Activated naive CD8-positive, alpha-beta T cell treated with anti-CD3 and anti-CD28 coated beads, Interleukin-2, amount 50 U/mL, for 24 hours (primary cell): ENCODE data around the gene PNLIPRP2.

ENCODE experiments used
- ATAC-seq: fragments of 150-1000 bp; cut with Tn5 transposase; one replicate; pipeline ENCODE4 v1.10.0; 2021
- DNase-seq: peaks from one replicate; pipeline ENCODE4 v3.0.0; 2021
- H3K27ac Mint-ChIP-seq: one replicate; pipeline ENCODE4 v1.8.0; 2021; ENCODE audit warnings: mild to moderate bottlenecking, mixed read lengths
- H3K27me3 Mint-ChIP-seq: one replicate; pipeline ENCODE4 v1.8.0; 2021; ENCODE audit warnings: mixed read lengths
- H3K36me3 Mint-ChIP-seq: one replicate; pipeline ENCODE4 v1.8.0; 2021; ENCODE audit warnings: low read depth, mixed read lengths
- H3K4me1 Mint-ChIP-seq: one replicate; pipeline ENCODE4 v1.8.0; 2021; ENCODE audit warnings: mixed read lengths
- H3K4me3 Mint-ChIP-seq: one replicate; pipeline ENCODE4 v1.8.0; 2021; ENCODE audit warnings: mild to moderate bottlenecking, moderate library complexity, mixed read lengths
- H3K9me3 Mint-ChIP-seq: one replicate; pipeline ENCODE4 v1.8.0; 2021; ENCODE audit warnings: mixed read lengths

PNLIPRP2 gene

DNA sequence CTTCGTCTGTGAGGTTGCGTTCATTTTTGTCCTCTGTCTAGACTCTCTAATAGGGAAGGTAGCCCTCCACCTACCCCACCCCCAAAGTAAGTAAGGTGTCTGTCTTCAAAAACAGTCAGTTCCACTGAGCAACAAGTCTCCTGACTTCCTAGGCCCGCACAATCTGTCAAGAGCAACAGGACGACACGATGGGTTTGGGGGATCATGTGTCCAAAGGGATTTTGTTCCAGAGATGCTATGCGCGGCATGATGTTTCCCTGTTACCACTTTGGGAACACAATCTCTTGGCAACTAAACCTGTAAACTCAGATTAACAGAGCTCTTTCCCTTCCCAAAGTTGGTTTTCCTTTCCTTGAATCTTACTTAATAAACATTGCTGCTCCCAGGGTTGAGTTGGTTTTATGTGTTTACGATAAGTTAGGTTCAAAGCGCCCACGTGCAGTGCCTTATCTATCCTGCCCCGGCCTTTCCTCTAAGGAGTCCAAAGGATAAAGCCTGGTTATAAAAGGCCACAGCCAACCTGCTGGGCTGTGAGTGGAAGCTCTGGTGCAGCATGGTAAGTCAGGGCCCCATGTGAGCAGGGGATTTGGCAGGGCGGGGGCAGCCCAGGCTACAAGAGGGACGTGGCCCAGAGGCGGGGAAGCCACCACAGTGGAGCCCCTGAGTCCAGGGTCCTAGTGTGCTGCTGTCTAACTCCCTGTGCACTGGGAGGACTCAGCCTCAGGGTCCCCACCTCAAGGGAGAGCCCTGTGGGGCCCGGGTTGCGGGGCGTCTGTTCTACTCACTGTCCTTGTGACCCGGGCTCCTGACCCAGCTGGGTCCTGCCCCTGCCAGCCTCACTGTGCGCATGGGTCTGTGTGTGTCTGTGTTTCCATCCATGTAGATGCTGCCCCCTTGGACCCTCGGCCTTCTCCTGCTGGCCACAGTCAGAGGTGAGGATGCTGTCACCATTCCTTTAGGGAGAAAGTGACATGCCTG lies at the start of gene PNLIPRP2:
PNLIPRP2 (plus strand) TSS at position 531 of the 978 bp plus-strand sequence.
- no peak for DNase-seq
- Mint-ChIP-seq H3K4me1 (no peaks in the 10 kb centered on the region), H3K27me3 (peaks cover 10% of the 10 kb centered on the region), H3K36me3 (no peaks in the 10 kb centered on the region), H3K9me3 (peaks cover 4% of the 10 kb centered on the region), H3K4me3 (no peak within 1 kb of the TSS), H3K27ac (no peak within 1 kb of the TSS)
- ATAC-seq: no peak

DNA sequence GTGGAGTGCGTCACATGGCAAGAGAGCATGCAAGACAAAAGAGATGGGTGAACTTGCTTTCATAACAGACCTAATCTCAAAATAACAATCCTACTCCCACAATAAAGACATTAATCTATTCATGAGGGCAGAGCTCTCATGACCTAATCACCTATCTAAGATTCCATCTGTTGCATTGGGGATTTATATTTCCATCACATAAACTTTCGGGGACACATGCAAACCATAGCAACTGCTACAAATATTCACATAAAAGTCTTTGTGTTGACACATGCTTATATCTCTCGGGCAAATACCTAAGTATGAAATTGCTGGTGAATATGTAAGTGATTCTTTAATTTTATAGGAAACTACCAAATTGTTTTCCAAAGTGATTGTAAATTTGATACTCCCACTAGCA lies 46.0 kb upstream of the PNLIPRP2 start:
- Mint-ChIP-seq H3K27ac (no peak overlapping the region), H3K9me3 (peaks cover 4% of the 10 kb centered on the region), H3K4me3 (no peak overlapping the region), H3K4me1 (no peaks in the 10 kb centered on the region), H3K27me3 (peaks cover 3% of the 10 kb centered on the region), H3K36me3 (no peaks in the 10 kb centered on the region)
- ATAC-seq (no peak), DNase-seq (no peak)

DNA sequence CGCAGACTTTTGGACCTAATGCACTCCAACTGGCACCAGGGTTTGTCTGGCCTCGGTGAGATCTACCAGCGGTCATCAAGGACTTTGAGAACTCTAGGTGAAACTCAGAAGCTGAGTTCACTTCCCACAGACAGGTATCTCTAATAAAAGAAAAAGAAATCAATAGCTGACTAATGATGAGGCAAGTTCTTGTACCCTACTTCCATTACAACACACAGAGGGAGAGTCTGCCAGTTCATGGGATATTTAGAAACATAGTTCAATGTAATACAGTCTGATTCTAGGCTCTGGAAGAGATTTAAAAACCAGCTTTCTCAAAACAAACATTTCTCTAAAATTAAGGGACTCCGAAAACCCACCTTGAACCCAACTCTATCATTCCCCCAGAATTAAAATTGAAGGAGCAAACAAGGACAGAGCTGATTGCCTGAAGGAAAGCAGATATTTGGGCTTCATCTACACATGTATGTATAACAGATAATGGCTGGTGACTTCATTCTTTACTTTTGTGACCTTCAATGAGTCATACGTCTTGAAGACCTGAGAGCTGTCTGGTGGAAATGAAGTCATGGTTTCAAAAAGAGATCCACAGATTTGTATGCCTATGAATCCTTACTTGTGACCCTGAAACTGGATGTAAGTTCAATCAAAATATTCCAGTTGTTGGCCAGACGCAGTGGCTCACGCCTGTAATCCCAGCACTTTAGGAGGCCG lies 32.7 kb upstream of the PNLIPRP2 start:
- no peaks in the 10 kb centered on the region for H3K9me3 Mint-ChIP-seq
- H3K4me1 Mint-ChIP-seq: no peaks in the 10 kb centered on the region

DNA sequence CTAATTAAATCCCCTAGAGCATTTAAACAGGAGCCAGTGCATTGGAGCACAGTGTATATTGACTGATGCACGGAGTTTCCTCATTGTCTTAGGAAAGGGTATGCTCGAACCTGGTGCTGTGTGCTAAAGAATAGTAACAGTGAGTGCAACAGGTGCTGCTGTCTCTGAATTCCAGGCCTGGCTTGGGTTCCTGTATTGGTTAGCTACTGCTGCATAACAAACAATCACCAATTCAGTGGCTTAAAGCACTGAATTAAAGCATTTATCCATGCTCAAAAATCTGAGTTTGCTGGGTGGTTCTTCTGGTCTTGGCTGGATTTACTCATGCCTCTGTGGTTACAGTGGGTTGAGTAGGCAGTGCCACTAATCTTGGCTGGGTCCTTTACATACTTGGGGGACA lies 31.8 kb upstream of the PNLIPRP2 start:
- H3K27ac Mint-ChIP-seq: no peak overlapping the region
- no peak for ATAC-seq
- no peaks in the 10 kb centered on the region for H3K36me3 Mint-ChIP-seq
- no peak for DNase-seq
- no peak overlapping the region for H3K4me3 Mint-ChIP-seq
- H3K9me3 Mint-ChIP-seq: no peaks in the 10 kb centered on the region
- peaks cover 3% of the 10 kb centered on the region for H3K27me3 Mint-ChIP-seq
- no peaks in the 10 kb centered on the region for H3K4me1 Mint-ChIP-seq

More for the DNA sequence above, 32.7 kb upstream of the PNLIPRP2 start:
- Mint-ChIP-seq H3K36me3 (no peaks in the 10 kb centered on the region), H3K4me3 (no peak overlapping the region), H3K27ac (no peak overlapping the region), H3K27me3 (peaks cover 1% of the 10 kb centered on the region)
- DNase-seq: no peak
- ATAC-seq: no peak

DNA sequence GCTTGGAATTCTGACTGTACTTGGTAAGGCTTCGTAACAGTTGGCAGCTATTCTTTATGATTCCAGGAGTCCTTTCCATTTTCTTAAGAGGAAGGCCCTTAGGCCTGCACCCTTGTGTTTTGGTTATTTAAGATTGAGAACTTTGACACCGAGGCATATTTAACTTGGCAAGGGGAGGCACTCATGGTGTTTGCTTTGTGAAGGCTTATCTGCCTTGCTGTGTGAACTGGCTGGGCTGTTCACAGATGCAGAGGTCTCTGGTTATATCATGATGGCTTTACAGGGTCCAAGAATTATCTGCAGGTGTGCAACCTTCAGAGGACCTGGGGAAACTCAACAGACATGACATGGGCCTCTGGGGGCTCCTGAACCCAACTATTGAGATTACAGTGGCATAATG lies 30.8 kb upstream of the PNLIPRP2 start:
- Mint-ChIP-seq H3K27ac (no peak overlapping the region), H3K4me1 (no peaks in the 10 kb centered on the region), H3K36me3 (no peaks in the 10 kb centered on the region), H3K9me3 (no peaks in the 10 kb centered on the region), H3K27me3 (peaks cover 3% of the 10 kb centered on the region), H3K4me3 (no peak overlapping the region)
- ATAC-seq (no peak), DNase-seq (no peak)

DNA sequence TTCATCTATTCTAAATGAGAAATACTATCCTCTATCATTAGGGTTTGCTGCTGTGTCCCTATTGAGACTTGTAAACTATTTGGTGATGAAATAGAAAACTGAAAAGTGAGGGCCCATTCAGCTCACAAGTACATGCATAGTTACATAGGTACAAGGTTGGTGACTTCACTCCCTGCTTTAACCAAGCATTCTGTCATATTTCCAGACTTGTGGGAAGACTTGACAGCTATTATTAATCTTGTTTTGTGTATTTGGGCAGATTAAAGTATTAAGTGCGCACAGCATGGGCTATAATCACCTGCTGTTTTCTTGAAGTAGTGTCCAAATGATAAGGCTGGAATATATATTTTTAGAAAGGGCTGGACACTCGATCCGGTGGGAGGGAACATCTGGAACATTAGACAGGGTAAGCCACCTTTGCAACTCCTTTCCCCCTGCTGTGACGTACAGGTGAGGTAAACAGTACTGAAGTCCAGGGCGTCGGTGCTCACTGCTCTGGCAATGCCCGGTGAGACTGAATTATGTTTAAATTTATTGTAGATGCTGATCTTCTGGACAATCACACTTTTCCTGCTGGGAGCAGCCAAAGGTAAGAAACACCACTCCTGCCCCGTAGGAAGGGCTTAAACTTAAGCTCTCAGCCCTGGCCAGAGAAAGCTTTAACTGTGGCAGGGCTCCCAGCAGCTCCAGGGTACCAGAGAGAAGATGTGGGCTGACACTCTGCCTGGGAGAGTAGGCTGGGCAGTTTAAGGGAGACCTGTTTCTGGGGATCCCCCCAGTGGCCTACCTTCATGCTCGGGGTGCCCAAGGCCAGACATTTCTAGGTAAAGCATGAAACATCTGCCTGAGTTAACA lies 29.9 kb upstream of the PNLIPRP2 start, which contains the start of gene PNLIPRP1:
PNLIPRP1 (plus strand) TSS at position 370 of the 855 bp plus-strand sequence; CDS start at position 541, 171 bp downstream.
- ATAC-seq: no peak
- Mint-ChIP-seq H3K27ac (no peak within 1 kb of the TSS), H3K27me3 (peaks cover 3% of the 10 kb centered on the region), H3K4me1 (no peaks in the 10 kb centered on the region), H3K36me3 (no peaks in the 10 kb centered on the region), H3K9me3 (no peaks in the 10 kb centered on the region), H3K4me3 (no peak within 1 kb of the TSS)
- no peak for DNase-seq

DNA sequence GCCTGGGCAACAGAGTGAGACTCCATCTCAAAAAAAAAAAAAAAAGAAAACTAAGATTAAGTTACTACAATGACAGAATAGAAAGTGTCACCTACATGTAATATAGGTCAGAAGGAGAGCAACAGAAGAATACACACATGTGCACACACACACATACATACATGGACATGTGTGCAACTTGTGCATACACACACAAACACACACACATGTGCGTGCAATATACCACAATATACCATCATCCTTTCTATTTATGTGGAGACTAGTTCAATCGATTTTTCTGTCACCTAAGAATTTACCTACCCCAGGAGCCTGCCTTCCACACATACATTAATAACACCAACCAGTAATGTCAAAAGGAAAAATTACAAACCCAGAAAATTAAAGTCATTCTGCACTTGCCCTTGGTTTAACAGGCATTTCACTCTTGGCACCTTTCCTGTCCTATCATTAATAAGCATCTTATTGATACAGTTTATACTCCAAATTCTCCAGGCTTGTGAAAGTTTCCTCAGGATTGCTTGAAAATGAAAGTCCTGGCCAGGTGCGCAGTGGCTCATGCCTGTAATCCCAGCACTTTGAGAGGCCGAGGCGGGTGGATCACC lies 27.5 kb upstream of the PNLIPRP2 start:
- no peak for DNase-seq
- Mint-ChIP-seq H3K36me3 (no peaks in the 10 kb centered on the region), H3K4me3 (no peak overlapping the region), H3K9me3 (no peaks in the 10 kb centered on the region), H3K27me3 (peaks cover 3% of the 10 kb centered on the region), H3K4me1 (no peaks in the 10 kb centered on the region), H3K27ac (no peak overlapping the region)
- no peak for ATAC-seq

DNA sequence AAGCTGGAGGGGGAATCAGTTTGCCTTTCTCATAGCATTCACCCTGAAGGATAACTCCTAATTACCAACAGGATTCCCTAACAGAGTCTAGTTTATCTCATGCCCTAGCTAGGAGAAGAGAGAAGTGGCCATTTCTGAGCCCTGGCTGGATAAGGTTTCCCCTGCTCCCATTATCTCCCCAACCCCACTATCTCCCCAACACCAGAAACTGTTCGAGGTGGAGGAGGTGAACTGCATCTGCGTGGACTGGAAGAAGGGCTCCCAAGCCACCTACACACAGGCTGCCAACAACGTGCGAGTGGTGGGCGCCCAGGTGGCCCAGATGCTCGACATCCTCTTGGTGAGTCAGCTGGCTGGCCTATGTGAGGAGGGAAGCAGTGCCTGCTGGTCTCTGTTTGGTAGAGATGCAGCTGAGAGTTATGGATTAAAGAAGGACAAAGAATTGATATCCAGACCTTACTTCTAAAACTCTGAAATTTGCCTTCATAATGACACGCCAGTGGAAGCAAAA lies 26.2 kb upstream of the PNLIPRP2 start:
- Mint-ChIP-seq H3K36me3 (no peaks in the 10 kb centered on the region), H3K4me3 (no peak overlapping the region), H3K27me3 (peaks cover 3% of the 10 kb centered on the region), H3K4me1 (no peaks in the 10 kb centered on the region), H3K9me3 (no peaks in the 10 kb centered on the region), H3K27ac (no peak overlapping the region)
- ATAC-seq (no peak), DNase-seq (no peak)

DNA sequence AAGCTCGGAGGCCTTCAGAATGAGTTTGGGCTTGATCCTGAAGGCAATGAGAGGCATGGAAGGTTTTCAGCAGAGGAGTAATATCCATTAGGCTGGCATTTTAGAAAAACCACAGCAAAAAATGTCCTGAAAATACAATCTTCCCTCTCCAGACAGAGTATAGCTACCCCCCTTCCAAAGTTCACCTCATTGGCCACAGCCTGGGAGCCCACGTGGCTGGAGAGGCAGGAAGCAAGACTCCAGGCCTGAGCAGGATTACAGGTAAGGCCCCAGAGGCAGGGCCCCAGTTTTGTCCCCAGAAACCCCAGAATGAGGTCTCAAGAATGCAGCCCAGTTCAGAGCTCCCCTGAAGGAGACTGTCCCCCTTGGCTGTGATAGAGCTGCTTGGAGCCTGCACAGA lies 24.7 kb upstream of the PNLIPRP2 start:
- H3K4me1 Mint-ChIP-seq: no peaks in the 10 kb centered on the region
- H3K27ac Mint-ChIP-seq: no peak overlapping the region
- H3K9me3 Mint-ChIP-seq: no peaks in the 10 kb centered on the region
- H3K36me3 Mint-ChIP-seq: no peaks in the 10 kb centered on the region
- DNase-seq (no peak), ATAC-seq (no peak)
- peaks cover 3% of the 10 kb centered on the region for H3K27me3 Mint-ChIP-seq
- no peak overlapping the region for H3K4me3 Mint-ChIP-seq

DNA sequence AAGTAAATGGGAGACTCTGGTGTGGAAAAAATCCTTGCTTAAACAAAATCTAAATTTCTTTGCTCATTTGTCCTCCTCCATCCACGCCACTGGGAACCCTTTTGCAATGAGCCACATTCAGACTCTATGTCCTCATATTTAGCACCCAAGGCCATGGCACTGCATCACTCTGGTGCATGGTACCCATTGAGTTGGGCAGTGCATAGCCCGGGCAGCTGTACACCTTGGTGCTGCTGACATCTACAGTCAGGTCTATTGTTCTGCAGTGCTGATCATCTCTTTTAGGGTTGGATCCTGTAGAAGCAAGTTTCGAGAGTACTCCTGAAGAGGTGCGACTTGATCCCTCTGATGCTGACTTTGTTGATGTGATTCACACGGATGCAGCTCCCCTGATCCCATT lies 23.2 kb upstream of the PNLIPRP2 start:
- DNase-seq: no peak
- Mint-ChIP-seq H3K27me3 (peaks cover 1% of the 10 kb centered on the region), H3K36me3 (no peaks in the 10 kb centered on the region), H3K4me3 (no peak overlapping the region), H3K9me3 (no peaks in the 10 kb centered on the region), H3K27ac (no peak overlapping the region), H3K4me1 (no peaks in the 10 kb centered on the region)
- no peak for ATAC-seq

DNA sequence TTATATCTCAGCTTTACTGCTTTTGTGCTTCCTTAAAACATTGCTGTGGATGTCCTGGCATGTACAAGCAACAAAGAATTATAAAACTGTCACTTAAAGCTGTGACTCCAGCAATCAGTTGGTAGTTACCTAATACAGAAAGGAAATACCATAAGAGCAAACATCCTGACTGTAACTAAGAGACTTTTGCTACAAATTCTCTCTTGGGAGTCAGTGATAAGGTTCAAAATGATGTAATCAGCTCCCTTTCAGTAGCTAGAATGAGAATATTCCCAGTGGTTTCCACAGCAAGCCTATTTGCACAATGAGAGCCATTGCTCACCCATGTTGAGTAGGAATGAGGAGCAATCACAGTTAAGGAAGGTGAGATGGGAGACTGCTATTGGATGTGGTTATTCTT lies 22.4 kb upstream of the PNLIPRP2 start:
- H3K9me3 Mint-ChIP-seq: no peaks in the 10 kb centered on the region
- H3K36me3 Mint-ChIP-seq: no peaks in the 10 kb centered on the region
- no peak overlapping the region for H3K27ac Mint-ChIP-seq
- H3K4me1 Mint-ChIP-seq: no peaks in the 10 kb centered on the region
- no peak for DNase-seq
- no peak overlapping the region for H3K4me3 Mint-ChIP-seq
- ATAC-seq: no peak
- H3K27me3 Mint-ChIP-seq: no peaks in the 10 kb centered on the region

DNA sequence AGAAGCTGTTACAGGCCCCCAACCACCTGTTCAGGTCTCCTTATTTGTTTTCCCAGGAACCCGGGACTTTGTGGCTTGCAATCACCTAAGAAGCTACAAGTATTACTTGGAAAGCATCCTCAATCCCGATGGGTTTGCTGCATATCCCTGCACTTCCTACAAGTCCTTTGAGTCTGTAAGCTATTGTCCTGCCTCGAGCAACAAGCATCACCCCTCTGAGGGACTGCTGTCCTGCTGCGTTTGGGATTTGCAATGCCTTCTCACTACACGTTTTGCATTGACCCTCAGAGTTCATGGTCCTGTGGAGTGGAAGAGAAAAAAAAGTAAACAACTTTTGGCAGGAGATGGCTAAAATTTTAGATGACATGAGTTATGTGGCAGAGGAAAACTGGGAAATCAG lies 20.8 kb upstream of the PNLIPRP2 start:
- Mint-ChIP-seq H3K27me3 (no peaks in the 10 kb centered on the region), H3K4me3 (no peak overlapping the region), H3K9me3 (no peaks in the 10 kb centered on the region), H3K4me1 (no peaks in the 10 kb centered on the region), H3K36me3 (no peaks in the 10 kb centered on the region), H3K27ac (no peak overlapping the region)
- DNase-seq (no peak), ATAC-seq (no peak)

DNA sequence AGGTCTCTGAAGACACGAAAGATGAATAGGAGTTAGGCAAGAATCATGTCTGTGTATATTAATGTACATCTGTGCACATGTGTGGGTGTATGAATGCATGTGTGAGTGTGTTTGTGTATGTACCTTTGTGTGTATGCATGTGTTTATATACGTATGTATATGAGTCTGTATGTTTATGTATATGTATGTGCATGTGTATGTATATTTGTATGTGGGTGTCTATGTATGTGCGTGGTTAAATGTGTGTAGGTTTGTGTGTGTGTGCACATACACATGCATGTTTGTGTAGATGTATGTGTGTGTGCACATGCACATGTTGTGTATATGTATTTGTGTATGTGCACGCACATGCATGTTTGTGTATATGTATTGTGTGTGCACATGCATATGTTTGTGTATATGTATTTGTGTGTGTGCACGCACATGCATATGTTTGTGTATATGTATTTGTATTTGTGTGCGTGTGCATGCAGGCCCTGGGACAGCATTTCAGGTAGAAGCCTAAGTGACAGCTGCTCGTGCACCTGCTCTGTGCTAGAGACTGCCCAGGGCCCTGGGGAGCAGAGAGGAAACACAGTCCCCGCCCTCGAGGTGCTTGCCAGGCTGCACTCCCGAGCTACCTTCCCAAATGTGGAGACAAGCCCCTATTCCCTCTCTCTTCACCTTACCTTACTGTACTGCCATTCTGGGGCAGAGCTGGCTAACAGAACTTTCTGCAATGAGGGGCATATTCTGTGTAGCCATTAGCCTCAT lies 17.9 kb upstream of the PNLIPRP2 start:
- Mint-ChIP-seq H3K9me3 (no peaks in the 10 kb centered on the region), H3K36me3 (no peaks in the 10 kb centered on the region), H3K4me1 (no peaks in the 10 kb centered on the region), H3K4me3 (no peak overlapping the region), H3K27me3 (peaks cover 7% of the 10 kb centered on the region), H3K27ac (no peak overlapping the region)
- no peak for DNase-seq
- ATAC-seq: no peak
